CD1c-positive myeloid dendritic cell (primary cell): ENCODE data around the gene GPR107.

ENCODE experiments used
- DNase-seq: peaks from one replicate; pipeline ENCODE4 v3.0.0-alpha.2; 2016; ENCODE audit errors: extremely low spot score

The GPR107 gene

DNA sequence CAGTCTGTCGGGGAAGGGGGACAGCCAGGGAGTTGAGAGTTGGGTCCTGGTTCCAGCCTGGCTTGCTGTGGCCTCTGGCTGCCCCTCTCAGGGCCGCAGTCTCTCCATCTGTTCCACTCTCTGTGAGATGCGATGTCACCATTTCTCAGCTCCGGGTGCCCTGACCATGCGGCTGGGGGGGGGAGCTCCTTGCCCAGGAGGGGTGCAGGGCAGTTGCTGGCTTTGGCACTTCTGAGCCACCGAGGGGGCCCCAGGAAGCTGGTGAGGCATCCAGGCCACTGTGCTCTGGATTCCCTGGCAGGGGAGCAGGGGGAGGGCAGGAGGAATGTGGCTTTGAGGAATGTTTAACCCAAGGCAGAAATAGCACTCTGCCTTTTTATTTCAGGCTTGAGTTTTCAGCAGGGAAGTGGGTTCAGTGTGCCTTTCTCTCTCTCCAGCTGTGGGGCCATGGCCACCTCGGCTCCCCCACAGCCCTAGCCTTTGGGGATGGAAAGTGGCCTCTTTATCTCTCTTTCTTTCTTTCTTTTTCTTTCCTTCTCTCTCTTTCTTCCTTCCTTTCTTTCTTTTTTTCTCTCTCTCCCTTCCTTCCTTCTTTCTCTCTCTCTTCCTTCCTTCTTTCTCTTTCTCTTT lies 129.5 kb downstream of the GPR107 start:
- DNase-seq = no peak

GRCh38 chr9:130185017-130185416 lies 131.3 kb downstream of the GPR107 start:
- DNase-seq = no peak

- DNase-seq = no peak
These were observed 131.9 kb downstream of the GPR107 start for GRCh38 chr9:130185490-130186031.

DNA sequence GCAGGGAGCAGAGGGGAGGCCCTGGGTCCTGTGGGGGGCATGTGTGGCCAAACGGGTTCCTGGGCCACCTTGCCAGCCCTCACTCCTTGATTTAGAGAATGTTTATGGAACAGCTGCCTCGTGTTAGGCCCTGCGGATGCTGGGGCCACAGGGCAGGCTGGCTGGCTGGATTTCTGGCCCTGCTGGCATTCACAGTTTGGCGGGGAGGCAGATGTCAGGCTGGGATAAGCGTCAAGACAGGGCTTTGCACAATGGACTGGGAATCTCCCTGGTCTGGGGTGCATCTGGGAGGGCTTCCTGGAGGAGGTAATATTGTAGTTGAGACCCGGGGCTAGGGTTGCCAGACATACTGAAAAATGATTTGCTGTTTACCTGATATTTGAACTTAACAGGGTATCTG lies 132.3 kb downstream of the GPR107 start:
- no peak for DNase-seq

DNA sequence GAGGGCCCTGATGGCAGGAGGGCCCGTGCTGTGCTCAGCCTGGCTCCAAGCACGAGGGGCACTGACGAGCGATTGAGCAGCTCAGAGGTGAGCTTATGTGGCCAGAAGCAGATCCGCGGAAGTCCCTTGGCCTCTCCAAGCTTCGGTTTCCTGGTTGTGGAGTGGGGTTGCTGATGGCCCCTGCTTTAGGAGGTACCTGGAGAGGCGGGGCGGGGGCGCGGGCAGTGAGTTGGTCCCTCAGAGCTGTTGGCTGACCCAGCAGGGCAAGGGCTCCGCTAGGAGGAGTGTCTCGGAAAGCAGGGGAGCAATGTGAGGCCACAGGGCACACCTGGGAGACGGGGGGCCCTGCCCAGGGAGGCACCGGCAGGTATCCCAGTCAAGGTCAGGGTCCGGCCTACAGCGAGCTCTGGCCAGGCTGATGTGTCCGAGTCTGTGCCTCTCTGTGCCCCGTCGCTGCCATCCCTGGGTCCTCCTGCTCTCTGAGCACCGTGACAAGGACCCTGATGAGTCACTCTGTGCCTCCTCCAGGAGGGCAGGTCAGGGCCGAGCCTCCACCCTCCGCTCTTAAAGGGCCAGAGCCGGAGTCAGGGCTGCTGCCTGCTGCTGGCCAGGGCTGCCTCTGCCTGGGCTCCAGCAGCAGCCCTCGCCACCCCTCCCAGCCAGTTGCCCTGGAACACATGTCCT lies 133.3 kb downstream of the GPR107 start:
- DNase-seq = no peak

GRCh38 chr9:130187523-130187846 lies 133.8 kb downstream of the GPR107 start:
- no peak for DNase-seq

GRCh38 chr9:130188860-130189481 lies 135.3 kb downstream of the GPR107 start:
- no peak for DNase-seq
